ENCODE measurements around the gene SHROOM3. TPM values are rescaled to one million over a fixed set of nuclear protein-coding genes. Genes with fewer than 3 reads are reported as not detected.

Gene SHROOM3
- total and polyA plus RNA-seq, 2 experiments from 2014 or later: 11.3 to 73.5 TPM

DNA sequence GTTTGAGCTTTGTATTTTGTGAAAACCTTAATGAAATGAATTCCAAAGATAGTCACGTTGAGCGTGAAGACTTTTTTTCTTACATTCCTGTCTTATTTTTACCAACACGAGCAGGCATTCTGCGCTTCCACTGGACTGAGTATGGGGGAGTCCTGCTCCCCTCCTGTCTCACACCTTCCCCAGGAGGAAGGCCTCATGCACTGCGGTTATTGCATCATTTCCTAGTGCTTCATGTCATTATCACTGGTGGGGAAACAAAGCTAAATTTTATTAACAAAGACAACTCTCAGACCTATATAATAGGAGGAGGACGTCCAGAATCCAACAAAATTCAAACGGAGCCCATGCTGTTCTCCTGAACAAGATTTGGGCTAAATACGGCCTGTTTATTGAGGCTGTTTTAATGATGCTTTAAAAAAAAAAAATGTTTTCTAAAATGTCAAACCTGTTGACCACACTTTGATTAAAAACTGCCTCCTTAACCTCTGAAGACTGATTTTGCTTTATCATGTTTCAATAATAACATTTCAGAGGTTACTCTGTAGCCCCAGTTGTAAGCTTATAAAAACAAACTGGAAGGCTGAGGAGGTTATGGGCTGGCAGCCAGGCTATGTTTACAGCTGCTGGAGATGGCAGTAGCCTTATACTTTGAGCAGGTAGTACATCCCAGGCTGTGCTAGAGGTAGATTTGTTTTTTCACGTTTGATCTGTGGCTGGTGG lies 344.9 kb downstream of the SHROOM3 start:
- Histone ChIP-seq H2AFZ (no peak overlapping the region), H3K9me2 (ENCODE audit: insufficient read depth) (0 out of 2 replicates have a peak, but pooled peaks cover 3% of the 10 kb centered on the region), H3F3A (replicated peaks; ENCODE audit: low read depth) (no peaks in the 10 kb centered on the region), H3K4me3 (no peak overlapping the region), H3K79me2 (replicated peaks; ENCODE audit: insufficient read depth) (no peaks in the 10 kb centered on the region; the same call in 1 of the 2 replicates), H3K4me1 (ENCODE audit: insufficient read depth) (peaks cover 20% of the 10 kb centered on the region), H3K4me2 (no peak overlapping the region), H3K36me3 (ENCODE audit: insufficient read depth) (peaks cover 14% of the 10 kb centered on the region; the same call in 1 of the 2 replicates), H3K27ac (ENCODE audit: low read depth) (peak overlapping the region; percentile 3; the same call in 1 of the 2 replicates), H4K20me1 (replicated peaks; ENCODE audit: insufficient read depth) (0 out of 2 replicates have a peak, but pooled peaks cover 3% of the 10 kb centered on the region), H3K27me3 (ENCODE audit: insufficient read depth) (no peaks in the 10 kb centered on the region)
- Mint-ChIP-seq H3K4me3 (no peak overlapping the region), H3K27ac (peak overlapping the region; percentile 95), H3K9me3 (no peaks in the 10 kb centered on the region), H3K36me3 (ENCODE audit: low read depth) (peaks cover 62% of the 10 kb centered on the region), H3K4me1 (peaks cover 34% of the 10 kb centered on the region), H3K27me3 (ENCODE audit: insufficient read depth, low read depth, poor library complexity) (no peaks in the 10 kb centered on the region)
- TF ChIP-seq ETS1 (IDR thresholded peaks at IDR 0.05) (no peak), CREB1 (CRISPR knock-in tag; IDR thresholded peaks at IDR 0.05; ENCODE audit: low read depth) (no peak), NANOG (IDR thresholded peaks at IDR 0.05; ENCODE audit: borderline replicate concordance) (no peak), EZH2phosphoT487 (IDR thresholded peaks at IDR 0.05; ENCODE audit: unreplicated experiment) (no peak), REST (IDR thresholded peaks at IDR 0.05; ENCODE audit: unreplicated experiment) (no peak), EZH2 (IDR thresholded peaks at IDR 0.05; ENCODE audit: low read depth, unreplicated experiment) (no peak), ZNF331 (CRISPR knock-in tag; IDR thresholded peaks at IDR 0.05; ENCODE audit: low read depth) (no peak), JUNB (IDR thresholded peaks at IDR 0.05; ENCODE audit: unreplicated experiment) (no peak), ZNF114 (CRISPR knock-in tag; IDR thresholded peaks at IDR 0.05) (no peak), POLR2AphosphoS5 (IDR thresholded peaks at IDR 0.05; ENCODE audit: low read depth) (no peak), CTCF (conservative IDR thresholded peaks at IDR 0.05; ENCODE audit: low read depth in 2 of 2) (no peak), STAT1 (IDR thresholded peaks at IDR 0.05; ENCODE audit: unreplicated experiment) (no peak)
- TF ChIP-seq, protein P1, sequence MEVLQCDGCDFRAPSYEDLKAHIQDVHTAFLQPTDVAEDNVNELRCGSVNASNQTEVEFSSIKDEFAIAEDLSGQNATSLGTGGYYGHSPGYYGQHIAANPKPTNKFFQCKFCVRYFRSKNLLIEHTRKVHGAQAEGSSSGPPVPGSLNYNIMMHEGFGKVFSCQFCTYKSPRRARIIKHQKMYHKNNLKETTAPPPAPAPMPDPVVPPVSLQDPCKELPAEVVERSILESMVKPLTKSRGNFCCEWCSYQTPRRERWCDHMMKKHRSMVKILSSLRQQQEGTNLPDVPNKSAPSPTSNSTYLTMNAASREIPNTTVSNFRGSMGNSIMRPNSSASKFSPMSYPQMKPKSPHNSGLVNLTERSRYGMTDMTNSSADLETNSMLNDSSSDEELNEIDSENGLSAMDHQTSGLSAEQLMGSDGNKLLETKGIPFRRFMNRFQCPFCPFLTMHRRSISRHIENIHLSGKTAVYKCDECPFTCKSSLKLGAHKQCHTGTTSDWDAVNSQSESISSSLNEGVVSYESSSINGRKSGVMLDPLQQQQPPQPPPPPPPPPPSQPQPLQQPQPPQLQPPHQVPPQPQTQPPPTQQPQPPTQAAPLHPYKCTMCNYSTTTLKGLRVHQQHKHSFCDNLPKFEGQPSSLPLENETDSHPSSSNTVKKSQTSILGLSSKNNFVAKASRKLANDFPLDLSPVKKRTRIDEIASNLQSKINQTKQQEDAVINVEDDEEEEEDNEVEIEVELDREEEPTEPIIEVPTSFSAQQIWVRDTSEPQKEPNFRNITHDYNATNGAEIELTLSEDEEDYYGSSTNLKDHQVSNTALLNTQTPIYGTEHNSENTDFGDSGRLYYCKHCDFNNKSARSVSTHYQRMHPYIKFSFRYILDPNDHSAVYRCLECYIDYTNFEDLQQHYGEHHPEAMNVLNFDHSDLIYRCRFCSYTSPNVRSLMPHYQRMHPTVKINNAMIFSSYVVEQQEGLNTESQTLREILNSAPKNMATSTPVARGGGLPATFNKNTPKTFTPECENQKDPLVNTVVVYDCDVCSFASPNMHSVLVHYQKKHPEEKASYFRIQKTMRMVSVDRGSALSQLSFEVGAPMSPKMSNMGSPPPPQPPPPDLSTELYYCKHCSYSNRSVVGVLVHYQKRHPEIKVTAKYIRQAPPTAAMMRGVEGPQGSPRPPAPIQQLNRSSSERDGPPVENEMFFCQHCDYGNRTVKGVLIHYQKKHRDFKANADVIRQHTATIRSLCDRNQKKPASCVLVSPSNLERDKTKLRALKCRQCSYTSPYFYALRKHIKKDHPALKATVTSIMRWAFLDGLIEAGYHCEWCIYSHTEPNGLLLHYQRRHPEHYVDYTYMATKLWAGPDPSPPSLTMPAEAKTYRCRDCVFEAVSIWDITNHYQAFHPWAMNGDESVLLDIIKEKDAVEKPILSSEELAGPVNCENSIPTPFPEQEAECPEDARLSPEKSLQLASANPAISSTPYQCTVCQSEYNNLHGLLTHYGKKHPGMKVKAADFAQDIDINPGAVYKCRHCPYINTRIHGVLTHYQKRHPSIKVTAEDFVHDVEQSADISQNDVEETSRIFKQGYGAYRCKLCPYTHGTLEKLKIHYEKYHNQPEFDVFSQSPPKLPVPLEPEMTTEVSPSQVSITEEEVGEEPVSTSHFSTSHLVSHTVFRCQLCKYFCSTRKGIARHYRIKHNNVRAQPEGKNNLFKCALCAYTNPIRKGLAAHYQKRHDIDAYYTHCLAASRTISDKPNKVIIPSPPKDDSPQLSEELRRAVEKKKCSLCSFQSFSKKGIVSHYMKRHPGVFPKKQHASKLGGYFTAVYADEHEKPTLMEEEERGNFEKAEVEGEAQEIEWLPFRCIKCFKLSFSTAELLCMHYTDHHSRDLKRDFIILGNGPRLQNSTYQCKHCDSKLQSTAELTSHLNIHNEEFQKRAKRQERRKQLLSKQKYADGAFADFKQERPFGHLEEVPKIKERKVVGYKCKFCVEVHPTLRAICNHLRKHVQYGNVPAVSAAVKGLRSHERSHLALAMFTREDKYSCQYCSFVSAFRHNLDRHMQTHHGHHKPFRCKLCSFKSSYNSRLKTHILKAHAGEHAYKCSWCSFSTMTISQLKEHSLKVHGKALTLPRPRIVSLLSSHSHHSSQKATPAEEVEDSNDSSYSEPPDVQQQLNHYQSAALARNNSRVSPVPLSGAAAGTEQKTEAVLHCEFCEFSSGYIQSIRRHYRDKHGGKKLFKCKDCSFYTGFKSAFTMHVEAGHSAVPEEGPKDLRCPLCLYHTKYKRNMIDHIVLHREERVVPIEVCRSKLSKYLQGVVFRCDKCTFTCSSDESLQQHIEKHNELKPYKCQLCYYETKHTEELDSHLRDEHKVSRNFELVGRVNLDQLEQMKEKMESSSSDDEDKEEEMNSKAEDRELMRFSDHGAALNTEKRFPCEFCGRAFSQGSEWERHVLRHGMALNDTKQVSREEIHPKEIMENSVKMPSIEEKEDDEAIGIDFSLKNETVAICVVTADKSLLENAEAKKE (CRISPR knock-in tag; IDR thresholded peaks at IDR 0.05): no peak
- DNase-seq (ENCODE audit: low spot score) (no peak), ATAC-seq (no peak)

All from GM23338 (cell line).